ENCODE results near the gene OSCAR.

OSCAR gene, protein sequence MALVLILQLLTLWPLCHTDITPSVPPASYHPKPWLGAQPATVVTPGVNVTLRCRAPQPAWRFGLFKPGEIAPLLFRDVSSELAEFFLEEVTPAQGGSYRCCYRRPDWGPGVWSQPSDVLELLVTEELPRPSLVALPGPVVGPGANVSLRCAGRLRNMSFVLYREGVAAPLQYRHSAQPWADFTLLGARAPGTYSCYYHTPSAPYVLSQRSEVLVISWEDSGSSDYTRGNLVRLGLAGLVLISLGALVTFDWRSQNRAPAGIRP

DNA sequence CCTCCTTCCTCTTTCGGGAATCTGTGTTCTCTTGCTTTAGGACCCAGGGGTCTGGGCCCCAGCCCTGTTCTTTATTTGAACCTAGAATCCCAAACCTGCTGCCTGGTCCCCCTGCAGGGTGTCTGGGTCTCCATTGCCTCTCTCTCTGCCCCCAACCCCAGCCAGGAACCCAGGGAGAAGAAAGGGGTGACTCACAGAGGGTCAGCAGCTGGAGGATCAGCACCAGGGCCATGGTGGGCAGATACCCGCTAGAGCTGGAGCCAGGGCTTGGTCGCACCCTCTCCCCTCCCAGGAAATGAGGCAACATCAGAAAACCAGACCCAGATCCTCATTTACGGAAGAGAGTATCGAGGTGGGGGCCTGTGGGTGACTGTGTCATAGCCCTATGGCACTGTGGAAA lies at the start of gene OSCAR:
Gene OSCAR (minus strand): TSS at position 243 of the 400 bp plus-strand sequence. CDS start 11 bp downstream, at position 232.
- DNase-seq, result no peak

DNA sequence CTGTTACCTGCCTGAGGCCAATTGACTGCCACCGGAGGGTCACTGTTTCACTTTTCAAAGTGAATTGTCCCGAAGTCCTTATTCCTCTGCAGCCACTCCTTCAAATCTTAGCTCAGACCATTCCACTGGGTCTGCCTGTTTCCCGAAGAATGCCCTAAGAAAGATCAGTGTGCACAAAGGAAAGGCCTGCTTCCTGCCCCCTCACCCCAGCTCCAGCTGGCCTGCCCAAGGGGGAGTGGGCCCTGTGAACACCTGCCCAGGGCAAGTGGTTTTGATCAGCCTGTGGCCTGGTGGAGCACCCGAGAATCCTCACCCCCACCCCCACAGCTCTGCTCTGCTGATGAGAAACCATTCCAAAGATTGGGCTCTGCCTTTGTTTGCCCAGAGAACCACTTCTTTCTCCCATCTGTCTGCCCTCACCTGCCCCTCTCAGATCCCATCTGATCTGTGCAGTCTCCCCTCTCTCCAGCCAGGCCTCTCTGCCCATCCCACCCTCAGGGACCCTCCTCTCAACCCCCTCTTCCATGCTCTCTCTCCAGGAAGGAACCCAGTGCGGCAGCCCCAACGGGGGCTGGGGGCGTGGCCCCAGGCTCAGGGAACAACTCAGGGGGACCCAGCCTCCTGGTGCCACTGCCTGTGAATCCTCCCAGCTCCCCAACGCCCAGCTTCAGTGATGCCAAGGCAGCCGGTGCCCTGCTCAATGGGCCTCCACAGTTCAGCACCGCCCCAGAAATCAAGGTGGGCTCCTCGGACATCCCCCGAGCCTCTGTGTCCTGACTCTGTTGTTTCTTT lies 48.6 kb upstream of the OSCAR start:
- no peak for DNase-seq

DNA sequence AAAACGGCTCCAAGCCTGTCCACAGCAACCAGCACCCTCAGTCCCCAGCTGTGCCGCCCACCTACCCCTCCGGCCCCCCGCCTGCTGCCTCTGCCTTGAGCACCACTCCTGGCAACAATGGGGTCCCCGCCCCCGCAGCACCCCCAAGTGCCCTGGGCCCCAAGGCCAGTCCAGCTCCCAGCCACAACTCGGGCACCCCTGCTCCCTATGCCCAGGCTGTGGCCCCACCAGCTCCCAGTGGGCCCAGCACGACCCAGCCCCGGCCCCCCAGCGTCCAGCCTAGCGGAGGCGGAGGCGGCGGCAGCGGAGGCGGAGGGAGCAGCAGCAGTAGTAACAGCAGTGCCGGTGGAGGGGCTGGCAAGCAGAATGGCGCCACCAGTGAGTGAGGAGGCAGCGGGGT lies 47.6 kb upstream of the OSCAR start:
- DNase-seq, result no peak

DNA sequence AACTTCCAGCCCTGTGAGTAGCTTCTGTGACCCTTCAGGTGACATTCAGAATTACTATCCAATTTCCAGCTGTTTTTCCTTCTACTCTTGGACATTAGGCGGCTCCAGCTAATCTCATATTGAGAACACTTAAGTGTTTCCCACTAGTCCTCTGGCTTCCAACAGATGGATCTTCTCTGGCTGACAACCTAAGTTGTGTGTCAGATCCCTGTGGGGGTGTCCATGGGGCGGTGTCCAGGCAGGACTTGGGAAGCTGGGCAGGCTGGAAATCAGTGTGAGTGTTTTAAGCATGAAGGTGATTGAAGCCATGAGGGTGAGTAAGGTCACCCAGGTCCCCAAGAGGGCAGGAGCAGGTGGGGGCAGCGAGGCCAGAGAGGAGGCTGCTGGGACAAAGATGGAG lies 47.1 kb upstream of the OSCAR start:
- DNase-seq, result no peak

DNA sequence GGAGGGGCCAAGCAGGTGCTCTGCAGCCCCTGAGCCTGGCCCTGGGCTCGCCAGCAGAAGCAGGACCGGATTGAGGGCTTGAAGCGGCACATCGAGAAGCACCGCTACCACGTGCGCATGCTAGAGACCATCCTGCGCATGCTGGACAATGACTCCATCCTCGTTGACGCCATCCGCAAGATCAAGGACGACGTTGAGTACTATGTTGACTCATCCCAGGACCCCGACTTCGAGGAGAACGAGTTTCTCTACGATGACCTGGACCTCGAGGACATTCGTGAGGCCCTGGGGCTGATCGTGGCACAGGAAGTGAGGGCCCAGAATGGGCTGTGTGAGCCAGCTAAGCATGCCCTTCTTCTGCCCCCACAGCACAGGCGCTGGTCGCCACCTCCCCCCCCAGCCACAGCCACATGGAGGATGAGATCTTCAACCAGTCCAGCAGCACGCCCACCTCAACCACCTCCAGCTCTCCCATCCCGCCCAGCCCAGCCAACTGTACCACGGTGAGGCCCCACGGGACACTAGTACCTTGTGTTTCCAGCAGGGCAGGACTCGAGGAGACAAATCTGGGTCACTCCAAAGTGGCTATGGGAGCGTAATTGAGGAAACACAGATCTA lies 45.0 kb upstream of the OSCAR start:
- no peak for DNase-seq

DNA sequence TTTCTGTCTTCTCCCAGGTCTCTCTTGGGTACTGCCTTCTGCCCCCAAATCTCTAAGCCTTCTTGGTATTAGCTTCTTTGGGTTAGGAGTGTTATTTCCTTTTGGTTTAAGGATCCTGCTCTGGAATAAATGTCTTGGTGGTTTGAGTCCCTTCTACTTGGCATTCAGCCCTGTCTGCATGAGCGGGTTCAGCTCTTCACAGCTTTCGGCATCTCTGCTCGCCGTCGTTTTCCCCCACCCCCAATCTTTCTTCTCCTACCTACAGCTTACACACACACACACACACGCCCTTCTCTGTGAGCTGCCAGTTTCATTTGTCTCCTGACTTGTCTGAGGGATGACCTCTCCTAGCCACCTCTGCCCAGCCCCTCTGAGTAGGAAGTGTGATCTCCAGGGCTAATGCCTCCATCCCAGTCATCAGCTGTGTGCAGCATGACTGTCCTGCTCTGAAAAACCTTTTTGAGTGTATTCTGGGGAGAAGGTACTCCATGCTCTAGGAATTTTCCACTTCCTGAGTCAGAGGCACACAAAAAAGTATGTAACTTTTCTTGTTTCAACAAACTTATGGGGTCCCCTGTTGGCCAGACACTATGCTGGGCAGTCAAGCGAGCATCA lies 41.7 kb upstream of the OSCAR start:
- no peak for DNase-seq

- DNase-seq, result no peak
These were observed 40.8 kb upstream of the OSCAR start for GRCh38 chr19:54141356-54141755.

DNA sequence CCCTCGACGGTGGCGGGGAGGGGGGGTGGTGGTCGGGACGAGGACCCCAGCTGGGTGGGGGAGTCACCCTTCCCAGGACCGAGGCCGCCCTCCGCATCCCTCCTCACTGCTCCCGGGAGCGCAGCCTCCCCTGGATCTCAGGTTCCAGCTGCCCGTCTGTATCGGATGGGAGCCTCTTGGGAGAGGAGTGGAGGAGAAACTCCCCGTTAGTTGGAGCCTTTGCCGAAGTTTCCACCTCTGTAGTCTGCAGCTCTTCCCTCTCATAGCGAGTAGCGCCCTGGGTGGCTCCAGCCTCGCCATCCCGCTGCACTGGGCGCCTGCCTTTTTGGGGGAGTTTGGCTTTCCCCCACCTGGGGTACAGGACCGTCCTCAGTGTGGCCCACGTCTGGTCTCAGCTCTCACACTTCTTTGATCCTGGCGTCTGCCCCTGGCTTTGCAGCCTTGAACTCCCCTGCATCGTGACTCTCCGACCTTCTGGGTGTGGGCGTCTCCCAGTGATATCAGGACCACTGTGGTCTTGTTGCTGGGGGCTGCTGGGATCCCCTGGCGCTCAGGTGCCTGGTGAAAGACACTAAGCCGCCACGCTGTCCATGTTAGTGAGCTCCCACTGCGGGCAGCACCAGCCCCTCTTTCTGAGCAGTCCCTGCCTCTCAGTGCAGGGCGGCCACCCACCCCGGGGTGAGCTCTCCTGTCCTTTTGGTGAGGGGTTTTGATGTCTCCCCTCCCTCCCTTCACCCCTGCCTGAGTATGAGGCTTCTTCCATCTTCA lies 38.1 kb upstream of the OSCAR start:
- peak; percentile 52 for DNase-seq

- DNase-seq, result peak; percentile 52
These were observed 37.3 kb upstream of the OSCAR start, which contains the start of gene CNOT3 for GRCh38 chr19:54137699-54138488. TSS of gene CNOT3 (plus strand) at chr19:54137762. CDS start at chr19:54142979, 5,217 bp downstream.

DNA sequence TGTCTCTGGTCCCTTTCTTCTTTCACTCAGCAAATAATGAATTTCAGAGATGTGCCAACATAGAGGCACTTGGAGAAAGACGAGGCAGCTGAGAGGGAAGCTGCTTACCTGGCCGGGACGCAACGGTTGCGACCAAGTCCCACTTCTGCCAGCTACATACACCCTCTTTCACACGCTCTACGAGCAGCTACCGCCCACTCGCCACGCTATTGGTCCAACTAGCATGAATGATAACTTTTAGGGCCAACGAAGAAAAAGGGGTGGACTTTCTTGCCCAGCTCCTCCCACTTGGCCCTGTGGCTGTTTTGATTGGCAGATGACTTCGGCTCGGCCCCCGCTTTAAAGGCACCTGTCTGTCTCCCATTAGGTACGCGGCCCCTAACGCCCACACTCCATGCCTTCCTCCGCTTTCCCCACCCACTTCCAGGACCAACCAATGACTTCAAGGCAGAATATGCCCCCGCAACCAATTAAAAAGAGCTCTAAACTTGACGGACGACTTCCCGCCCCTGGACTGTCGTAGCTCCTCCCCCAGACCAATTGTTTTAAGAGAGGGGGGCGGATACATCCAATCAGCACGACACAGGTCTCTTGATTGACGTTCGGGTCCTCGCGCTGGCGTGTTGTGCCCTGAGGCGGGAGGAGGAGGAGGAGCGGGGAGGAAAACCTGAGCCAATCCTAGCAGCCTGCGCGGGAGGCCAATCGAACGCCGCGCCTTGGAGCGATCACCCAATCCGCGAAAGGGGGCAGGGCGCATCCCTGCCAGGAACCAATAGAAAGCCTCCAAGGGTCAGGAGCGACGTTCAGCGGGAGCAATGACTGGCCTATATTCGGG lies 36.5 kb upstream of the OSCAR start:
- DNase-seq, result peak; percentile 99

DNA sequence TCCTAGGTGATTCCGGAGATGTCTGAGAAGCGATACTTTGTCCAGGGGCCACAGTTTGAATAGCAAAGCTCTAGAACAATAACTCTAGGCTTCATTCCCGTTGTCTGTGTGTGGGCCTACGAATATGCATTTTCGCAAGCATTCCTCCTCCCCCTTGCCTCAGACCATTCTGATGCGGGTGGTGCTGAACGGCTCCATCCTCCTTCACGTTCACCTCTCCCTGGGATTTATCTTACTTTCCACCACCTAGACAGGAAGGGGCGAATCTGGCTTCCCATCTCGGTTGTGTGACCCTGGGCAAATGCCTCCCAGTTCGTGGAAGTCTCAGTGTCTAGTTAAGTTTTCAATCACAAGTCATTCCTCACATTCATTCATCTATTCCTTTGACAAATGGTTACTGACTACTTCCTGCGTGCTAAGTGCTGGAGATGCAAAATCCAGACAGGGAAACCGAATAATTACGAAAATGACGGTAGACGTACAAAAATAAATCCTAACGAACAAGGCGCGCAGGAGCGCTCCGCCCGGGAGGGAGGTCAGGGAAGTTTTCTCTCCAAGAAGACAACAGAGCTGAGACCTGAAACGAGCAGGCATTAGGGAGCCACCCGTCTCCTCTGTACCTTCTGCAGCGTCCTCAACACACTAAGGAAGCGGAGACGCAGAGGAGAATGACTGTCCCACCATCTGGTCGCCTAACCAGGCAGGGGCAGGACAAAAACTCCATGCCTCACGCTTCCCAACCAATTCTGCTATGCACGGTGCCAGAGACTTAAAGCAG lies 35.7 kb upstream of the OSCAR start:
- no peak for DNase-seq

DNA sequence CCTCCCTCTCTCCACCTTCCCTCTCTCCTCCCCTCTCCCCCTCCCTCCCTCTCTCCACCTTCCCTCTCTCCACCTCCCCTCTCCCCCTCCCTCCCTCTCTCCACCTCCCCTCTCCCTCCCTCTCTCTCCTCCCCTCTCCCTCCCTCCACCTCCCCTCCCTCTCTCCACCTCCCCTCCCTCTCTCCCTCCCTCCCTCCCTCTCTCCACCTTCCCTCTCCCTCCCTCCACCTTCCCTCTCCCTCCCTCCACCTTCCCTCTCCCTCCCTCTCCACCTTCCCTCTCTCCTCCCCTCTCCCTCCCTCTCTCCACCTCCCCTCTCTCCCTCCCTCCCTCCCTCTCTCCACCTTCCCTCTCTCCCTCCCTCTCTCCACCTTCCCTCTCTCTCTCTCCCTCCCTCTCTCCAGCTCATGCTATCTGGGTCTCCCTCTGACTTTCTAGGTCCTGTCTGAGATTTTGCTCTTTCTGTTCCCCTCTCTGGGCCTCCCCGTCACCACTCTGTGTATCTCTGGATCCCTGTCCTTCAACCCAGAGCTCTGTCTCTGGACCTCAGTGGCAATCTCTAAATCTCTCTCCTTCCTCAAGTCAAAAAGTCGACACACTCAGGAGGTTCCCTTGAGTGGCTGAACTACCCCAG lies 33.5 kb upstream of the OSCAR start:
- no peak for DNase-seq

DNA sequence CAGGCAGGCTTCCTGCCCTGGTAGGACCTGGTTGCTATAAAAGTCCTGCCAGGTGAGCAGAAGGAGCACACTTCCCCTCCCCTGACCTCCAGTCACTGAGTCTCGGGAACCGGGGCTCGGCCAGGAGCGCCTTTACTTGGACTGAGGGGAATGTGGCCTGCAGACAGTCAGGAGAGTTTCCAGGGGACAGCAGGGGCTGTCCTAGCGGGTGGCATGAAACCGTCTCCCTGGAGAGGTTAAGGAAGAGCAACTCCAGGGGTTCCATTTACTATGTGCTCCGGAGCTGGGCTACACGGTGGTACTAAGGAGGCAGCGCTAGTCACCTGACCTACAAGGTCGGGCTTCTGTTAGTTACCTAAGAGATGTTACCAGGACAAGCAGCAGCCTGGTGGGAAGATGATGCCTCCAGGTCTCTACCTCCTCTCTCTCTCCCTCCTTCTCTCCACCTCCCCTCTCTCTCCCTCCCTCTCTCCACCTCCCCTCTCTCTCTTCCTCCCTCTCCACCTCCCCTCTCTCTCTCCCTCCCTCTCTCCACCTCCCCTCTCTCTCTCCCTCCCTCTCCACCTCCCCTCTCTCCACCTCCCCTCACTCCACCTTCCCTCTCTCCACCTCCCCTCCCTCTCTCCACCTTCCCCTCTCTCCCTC lies 32.8 kb upstream of the OSCAR start:
- no peak for DNase-seq

- no peak for DNase-seq
These were observed 29.0 kb upstream of the OSCAR start for GRCh38 chr19:54129617-54129996.

DNA sequence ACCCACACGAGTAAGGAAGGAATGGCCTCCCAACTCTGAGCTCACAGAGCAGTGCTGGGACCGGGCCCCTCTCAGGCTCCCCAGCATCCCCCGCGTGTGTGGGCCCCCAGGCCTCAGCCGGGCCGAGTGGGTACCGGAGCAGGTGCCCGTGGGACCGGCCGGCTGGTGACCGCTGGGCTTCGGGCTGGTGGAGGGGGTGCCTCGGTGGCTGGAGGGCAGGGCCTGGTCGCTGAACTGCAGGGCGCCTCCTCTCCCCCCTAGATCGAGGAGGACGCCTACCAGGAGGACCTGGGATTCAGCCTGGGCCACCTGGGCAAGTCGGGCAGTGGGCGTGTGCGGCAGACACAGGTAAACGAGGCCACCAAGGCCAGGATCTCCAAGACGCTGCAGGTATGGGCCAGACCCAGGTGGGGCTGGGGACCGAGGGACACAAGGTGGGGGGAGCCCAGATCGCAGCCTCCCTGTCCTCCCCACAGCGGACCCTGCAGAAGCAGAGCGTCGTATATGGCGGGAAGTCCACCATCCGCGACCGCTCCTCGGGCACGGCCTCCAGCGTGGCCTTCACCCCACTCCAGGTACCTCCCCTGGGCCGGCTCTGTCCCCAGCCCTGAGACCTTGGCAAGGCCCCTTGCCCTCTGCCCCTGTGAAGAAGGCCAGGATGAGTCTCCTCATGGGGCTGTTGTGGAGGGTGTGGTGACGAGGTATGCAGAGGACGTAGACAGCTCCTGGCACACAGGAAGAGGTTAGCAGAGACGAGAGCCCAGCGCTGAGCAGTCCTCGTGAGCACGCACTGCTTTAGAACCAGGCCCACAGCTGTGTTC lies 28.4 kb upstream of the OSCAR start:
- no peak for DNase-seq

DNA sequence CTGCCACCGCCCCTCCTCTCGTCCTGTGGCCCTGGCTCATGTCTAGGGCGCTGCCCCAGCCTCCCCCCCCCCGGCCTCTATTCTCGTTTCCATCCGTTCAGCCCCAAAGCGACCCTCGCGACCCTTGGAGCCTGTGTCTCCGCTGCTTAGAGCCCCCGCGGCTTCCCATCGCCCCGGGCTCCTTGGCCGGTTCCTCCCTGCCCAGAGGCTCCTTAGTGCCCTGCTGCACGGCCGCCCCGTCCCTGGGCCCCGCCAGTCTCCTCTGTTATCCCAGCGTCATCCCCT lies 27.8 kb upstream of the OSCAR start:
- no peak for DNase-seq

- DNase-seq, result no peak
These were observed 27.3 kb upstream of the OSCAR start for GRCh38 chr19:54127688-54128440.

GRCh38 chr19:54125713-54126112 lies 25.1 kb upstream of the OSCAR start:
- no peak for DNase-seq

Measured in activated CD4-positive, alpha-beta T cell treated with anti-CD3 and anti-CD28 coated beads for 48 hours (primary cell).